ENCODE measurements around the gene GPRC5A.

GPRC5A gene

GRCh38 chr12:12951504-12951903, 60.1 kb downstream of the GPRC5A start:
- TF ChIP-seq SIN3A (IDR thresholded peaks at IDR 0.05; ENCODE audit: borderline replicate concordance, insufficient read depth, low read length) = no peak
- TF ChIP-seq, protein P1, sequence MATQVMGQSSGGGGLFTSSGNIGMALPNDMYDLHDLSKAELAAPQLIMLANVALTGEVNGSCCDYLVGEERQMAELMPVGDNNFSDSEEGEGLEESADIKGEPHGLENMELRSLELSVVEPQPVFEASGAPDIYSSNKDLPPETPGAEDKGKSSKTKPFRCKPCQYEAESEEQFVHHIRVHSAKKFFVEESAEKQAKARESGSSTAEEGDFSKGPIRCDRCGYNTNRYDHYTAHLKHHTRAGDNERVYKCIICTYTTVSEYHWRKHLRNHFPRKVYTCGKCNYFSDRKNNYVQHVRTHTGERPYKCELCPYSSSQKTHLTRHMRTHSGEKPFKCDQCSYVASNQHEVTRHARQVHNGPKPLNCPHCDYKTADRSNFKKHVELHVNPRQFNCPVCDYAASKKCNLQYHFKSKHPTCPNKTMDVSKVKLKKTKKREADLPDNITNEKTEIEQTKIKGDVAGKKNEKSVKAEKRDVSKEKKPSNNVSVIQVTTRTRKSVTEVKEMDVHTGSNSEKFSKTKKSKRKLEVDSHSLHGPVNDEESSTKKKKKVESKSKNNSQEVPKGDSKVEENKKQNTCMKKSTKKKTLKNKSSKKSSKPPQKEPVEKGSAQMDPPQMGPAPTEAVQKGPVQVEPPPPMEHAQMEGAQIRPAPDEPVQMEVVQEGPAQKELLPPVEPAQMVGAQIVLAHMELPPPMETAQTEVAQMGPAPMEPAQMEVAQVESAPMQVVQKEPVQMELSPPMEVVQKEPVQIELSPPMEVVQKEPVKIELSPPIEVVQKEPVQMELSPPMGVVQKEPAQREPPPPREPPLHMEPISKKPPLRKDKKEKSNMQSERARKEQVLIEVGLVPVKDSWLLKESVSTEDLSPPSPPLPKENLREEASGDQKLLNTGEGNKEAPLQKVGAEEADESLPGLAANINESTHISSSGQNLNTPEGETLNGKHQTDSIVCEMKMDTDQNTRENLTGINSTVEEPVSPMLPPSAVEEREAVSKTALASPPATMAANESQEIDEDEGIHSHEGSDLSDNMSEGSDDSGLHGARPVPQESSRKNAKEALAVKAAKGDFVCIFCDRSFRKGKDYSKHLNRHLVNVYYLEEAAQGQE (IDR thresholded peaks at IDR 0.05; ENCODE audit: insufficient read depth in 1 of 2, low read depth in 2 of 2, low read length in 2 of 2) = no peak
- no peak for TF ChIP-seq FOXP2 (optimal IDR thresholded peaks at IDR 0.05; ENCODE audit: borderline replicate concordance, extremely low read depth, extremely low read length, insufficient read depth)
- no peak for TF ChIP-seq TAF1 (IDR thresholded peaks at IDR 0.05; ENCODE audit: borderline replicate concordance, insufficient read depth, low read length)
- TF ChIP-seq POLR2AphosphoS5 (IDR thresholded peaks at IDR 0.05; ENCODE audit: low read depth, low read length) = no peak

DNA sequence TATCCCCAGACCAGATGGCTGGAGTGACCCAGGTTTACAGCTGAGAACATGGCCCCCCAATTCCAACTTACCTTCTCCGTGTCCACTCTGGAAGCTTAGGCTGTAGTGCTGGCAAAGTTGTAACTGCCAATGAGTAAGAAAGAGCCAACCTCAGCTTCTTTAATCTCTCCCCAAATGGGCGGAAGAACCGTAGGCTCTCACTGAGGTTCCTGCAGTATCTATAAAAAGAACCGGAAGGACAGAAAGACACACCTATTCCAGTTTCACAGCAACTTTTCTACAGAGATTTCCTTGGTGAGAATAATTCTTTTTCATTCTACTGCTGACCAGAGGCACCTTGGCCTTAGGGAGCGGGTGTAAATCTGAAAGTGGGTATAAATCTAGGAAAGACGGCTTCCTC, 60.7 kb downstream of the GPRC5A start, which contains the start of gene GPRC5D:
Gene GPRC5D, minus strand, starts transcription at position 135 of the 400 bp plus-strand sequence. CDS start 1,786 bp downstream, outside the sequence.
- TF ChIP-seq POLR2AphosphoS5 (IDR thresholded peaks at IDR 0.05; ENCODE audit: low read depth, low read length) (no peak), FOXP2 (optimal IDR thresholded peaks at IDR 0.05; ENCODE audit: borderline replicate concordance, extremely low read depth, extremely low read length, insufficient read depth) (no peak), SIN3A (IDR thresholded peaks at IDR 0.05; ENCODE audit: borderline replicate concordance, insufficient read depth, low read length) (no peak), TAF1 (IDR thresholded peaks at IDR 0.05; ENCODE audit: borderline replicate concordance, insufficient read depth, low read length) (no peak)
- TF ChIP-seq, protein P1 (IDR thresholded peaks at IDR 0.05; ENCODE audit: insufficient read depth in 1 of 2, low read depth in 2 of 2, low read length in 2 of 2) = no peak

DNA sequence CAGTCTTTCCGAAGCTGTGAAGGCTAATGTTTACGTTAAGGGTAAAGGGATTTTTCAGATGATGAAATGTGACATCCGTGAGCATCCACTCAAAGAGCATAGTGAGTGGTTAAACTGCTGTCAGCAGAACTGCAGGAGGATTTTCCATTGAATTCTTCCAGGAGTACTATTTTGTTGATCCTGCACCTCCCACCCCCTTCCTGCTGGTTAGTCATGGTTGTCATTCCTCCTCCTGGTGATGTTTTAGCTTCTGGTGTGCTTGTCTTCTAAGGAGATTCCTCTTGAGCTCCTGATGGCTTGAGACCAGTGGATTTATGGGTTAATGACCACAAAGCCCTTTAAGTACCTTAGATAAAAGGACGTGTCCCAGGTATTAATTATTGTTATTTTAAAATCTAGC, 63.0 kb downstream of the GPRC5A start:
- TF ChIP-seq POLR2AphosphoS5 (IDR thresholded peaks at IDR 0.05; ENCODE audit: low read depth, low read length) (no peak), SIN3A (IDR thresholded peaks at IDR 0.05; ENCODE audit: borderline replicate concordance, insufficient read depth, low read length) (peak; percentile 34; the same call in 1 of the 2 replicates)

- TF ChIP-seq TAF1 (IDR thresholded peaks at IDR 0.05; ENCODE audit: borderline replicate concordance, insufficient read depth, low read length) = no peak
- TF ChIP-seq FOXP2 (optimal IDR thresholded peaks at IDR 0.05; ENCODE audit: borderline replicate concordance, extremely low read depth, extremely low read length, insufficient read depth) = no peak
- TF ChIP-seq, protein P1 (IDR thresholded peaks at IDR 0.05; ENCODE audit: insufficient read depth in 1 of 2, low read depth in 2 of 2, low read length in 2 of 2) = no peak
- no peak for TF ChIP-seq SIN3A (IDR thresholded peaks at IDR 0.05; ENCODE audit: borderline replicate concordance, insufficient read depth, low read length)
- TF ChIP-seq POLR2AphosphoS5 (IDR thresholded peaks at IDR 0.05; ENCODE audit: low read depth, low read length) = no peak
These were observed 63.7 kb downstream of the GPRC5A start for GRCh38 chr12:12954878-12955625.

- TF ChIP-seq SIN3A (IDR thresholded peaks at IDR 0.05; ENCODE audit: borderline replicate concordance, insufficient read depth, low read length) = no peak
- TF ChIP-seq, protein P1 (IDR thresholded peaks at IDR 0.05; ENCODE audit: insufficient read depth in 1 of 2, low read depth in 2 of 2, low read length in 2 of 2) = no peak
- no peak for TF ChIP-seq TAF1 (IDR thresholded peaks at IDR 0.05; ENCODE audit: borderline replicate concordance, insufficient read depth, low read length)
- TF ChIP-seq POLR2AphosphoS5 (IDR thresholded peaks at IDR 0.05; ENCODE audit: low read depth, low read length) = no peak
- no peak for TF ChIP-seq FOXP2 (optimal IDR thresholded peaks at IDR 0.05; ENCODE audit: borderline replicate concordance, extremely low read depth, extremely low read length, insufficient read depth)
These were observed 67.5 kb downstream of the GPRC5A start for GRCh38 chr12:12958886-12959285.
